HepG2 (cell line): ENCODE results near the gene SULT2B1. TPM values are rescaled to one million over a fixed set of nuclear protein-coding genes. Genes with fewer than 3 reads are reported as not detected.

Experiments
- ARID2 ChIP-seq: sonication (generic); formaldehyde crosslinking; IDR thresholded peaks from 2 replicates; pipeline ENCODE4 v1.8.1; 2022; ENCODE audit warnings: mild to moderate bottlenecking, missing genetic modification reagents, borderline replicate concordance
- BCL6 ChIP-seq: IDR thresholded peaks from 2 replicates; pipeline ENCODE4 v1.6.1; 2016; ENCODE audit warnings: missing genetic modification reagents, missing compliant biosample characterization
- CREB1 ChIP-seq, 2 experiments: fragments of 450-650 bp in 1 of 2; IDR thresholded peaks; 2 replicates each; pipeline ENCODE4 v1.6.1; 2016 to 2017; ENCODE audit warnings: control low read depth in 1 of 2, mild to moderate bottlenecking in 1 of 2, missing compliant biosample characterization in 1 of 2, missing genetic modification characterization in 1 of 2
- ELF3 ChIP-seq: IDR thresholded peaks from 2 replicates; pipeline ENCODE4 v1.6.1; 2016; ENCODE audit warnings: missing genetic modification reagents, missing compliant biosample characterization
- GABPA ChIP-seq, 2 experiments: IDR thresholded peaks; 2 replicates each; pipeline ENCODE4 v1.6.1; 2011 to 2016; ENCODE audit warnings: low read depth in 2 of 2, low read length in 1 of 2, missing biosample characterization in 1 of 2, missing genetic modification characterization in 1 of 2
- HOMEZ ChIP-seq: IDR thresholded peaks from 2 replicates; pipeline ENCODE4 v1.6.1; 2016; ENCODE audit warnings: low read depth
- ONECUT2 ChIP-seq: sonication (generic); formaldehyde crosslinking; IDR thresholded peaks from 2 replicates; pipeline ENCODE4 v1.4.0; 2020; ENCODE audit warnings: missing genetic modification reagents
- RFX1 ChIP-seq: fragments of 450-650 bp; IDR thresholded peaks from 2 replicates; pipeline ENCODE4 v1.6.1; 2017
- RNF2 ChIP-seq: fragments of 450-650 bp; conservative IDR thresholded peaks from 2 replicates; pipeline ENCODE4 v1.6.1; 2016; ENCODE audit warnings: low read depth
- SATB2 ChIP-seq: sonication (generic); formaldehyde crosslinking; IDR thresholded peaks from 2 replicates; pipeline ENCODE4 v1.5.0; 2020; ENCODE audit warnings: missing genetic modification reagents
- SETDB1 ChIP-seq: sonication (generic); formaldehyde crosslinking; IDR thresholded peaks from 2 replicates; pipeline ENCODE4 v1.5.1; 2020; ENCODE audit warnings: missing genetic modification reagents, mild to moderate bottlenecking, borderline replicate concordance
- TBL1XR1 ChIP-seq: fragments of 150-350 bp; IDR thresholded peaks from 2 replicates; pipeline ENCODE4 v1.6.1; 2014; ENCODE audit warnings: borderline replicate concordance, low read length; ENCODE audit not compliant: partially characterized antibody
- TBX3 ChIP-seq: fragments of 450-650 bp; IDR thresholded peaks from 2 replicates; pipeline ENCODE4 v1.6.1; 2017; ENCODE audit warnings: antibody characterized with exemption, mild to moderate bottlenecking, inconsistent platforms, borderline replicate concordance
- TERF1 ChIP-seq: sonication (generic); formaldehyde crosslinking; IDR thresholded peaks from 2 replicates; pipeline ENCODE4 v1.8.0; 2022; ENCODE audit warnings: mild to moderate bottlenecking, missing genetic modification reagents, moderate library complexity
- THAP8 ChIP-seq: sonication (generic); formaldehyde crosslinking; IDR thresholded peaks from 2 replicates; pipeline ENCODE4 v1.5.1; 2020; ENCODE audit warnings: missing genetic modification reagents, mild to moderate bottlenecking, borderline replicate concordance
- ZBTB43 ChIP-seq: sonication (generic); formaldehyde crosslinking; conservative IDR thresholded peaks from 2 replicates; pipeline ENCODE4 v1.4.0; 2020; ENCODE audit warnings: missing genetic modification reagents
- ZNF10 ChIP-seq: sonication (generic); formaldehyde crosslinking; IDR thresholded peaks from 2 replicates; pipeline ENCODE4 v1.4.0; 2020; ENCODE audit warnings: mild to moderate bottlenecking, low read depth, missing genetic modification reagents, borderline replicate concordance
- ZNF160 ChIP-seq: sonication (generic); formaldehyde crosslinking; IDR thresholded peaks from 2 replicates; pipeline ENCODE4 v1.8.0; 2022; ENCODE audit warnings: mild to moderate bottlenecking, inconsistent platforms, missing genetic modification reagents
- ZNF17 ChIP-seq: sonication (generic); formaldehyde crosslinking; IDR thresholded peaks from 2 replicates; pipeline ENCODE4 v1.5.0; 2020; ENCODE audit warnings: mild to moderate bottlenecking, missing genetic modification reagents
- ZNF232 ChIP-seq: sonication (generic); formaldehyde crosslinking; IDR thresholded peaks from 2 replicates; pipeline ENCODE4 v1.4.0; 2020; ENCODE audit warnings: missing genetic modification reagents, borderline replicate concordance
- ZNF264 ChIP-seq: sonication (generic); formaldehyde crosslinking; IDR thresholded peaks from 2 replicates; pipeline ENCODE4 v1.4.0; 2020; ENCODE audit warnings: missing genetic modification reagents
- ZNF496 ChIP-seq: sonication (generic); formaldehyde crosslinking; IDR thresholded peaks from 2 replicates; pipeline ENCODE4 v1.8.1; 2023; ENCODE audit warnings: mild to moderate bottlenecking, moderate library complexity, missing genetic modification reagents; ENCODE audit not compliant: insufficient replicate concordance
- ZNF510 ChIP-seq: sonication (generic); formaldehyde crosslinking; IDR thresholded peaks from 2 replicates; pipeline ENCODE4 v1.4.0; 2020; ENCODE audit warnings: low read depth, mild to moderate bottlenecking, missing genetic modification reagents
- ZNF556 ChIP-seq: sonication (generic); formaldehyde crosslinking; IDR thresholded peaks from 2 replicates; pipeline ENCODE4 v1.4.0; 2020; ENCODE audit warnings: mild to moderate bottlenecking, missing genetic modification reagents, borderline replicate concordance
- ZNF713 ChIP-seq: sonication (generic); formaldehyde crosslinking; IDR thresholded peaks from 2 replicates; pipeline ENCODE4 v1.4.0; 2020; ENCODE audit warnings: mild to moderate bottlenecking, missing genetic modification reagents
- ZNF790 ChIP-seq: sonication (generic); formaldehyde crosslinking; IDR thresholded peaks from 2 replicates; pipeline ENCODE4 v1.8.0; 2022; ENCODE audit warnings: missing genetic modification reagents, mild to moderate bottlenecking, borderline replicate concordance
- polyA plus RNA-seq, 8 experiments: library from polyadenylated mRNA; depleted of rRNA in 3 of 8; stranded (reverse) in 7 of 8; unstranded in 1 of 8; fragments of >200 nt; fragmentation: Illumina TruSeq in 4 of 8; extraction: Trizol in 4 of 8; gene quantifications; 2 replicates each; pipeline versions ENCODE4 v1.2.1 to v1.2.3, GENCODE V29; 2011 to 2016; ENCODE audit warnings: low read depth in 4 of 8, missing spikeins in 1 of 8, mixed read lengths in 1 of 8; ENCODE audit not compliant: insufficient read depth in 1 of 8
- total RNA-seq, 5 experiments: library from RNA; depleted of rRNA; stranded (reverse); fragments of >200 nt; fragmentation: Illumina TruSeq; extraction: Trizol; gene quantifications; 2 replicates each; pipeline ENCODE4 v1.2.3, GENCODE V29; 2016; ENCODE audit warnings: low read depth in 1 of 5

Gene SULT2B1
- total and polyA plus RNA-seq, 2 of the 13 experiments (the other 11 are each of a cell fraction or from before 2014, with no cell fraction given) = 0.13 TPM; not detected in 1

- peak; percentile 35; the same call in 1 of the 2 replicates for TF ChIP-seq SETDB1 (CRISPR knock-in tag)
- TF ChIP-seq BCL6 = peak; percentile 79
- 0 out of 2 replicates have a peak, but pooled peaks have one; percentile 62 for TF ChIP-seq ZBTB43 (CRISPR knock-in tag)
- TF ChIP-seq HOMEZ (CRISPR knock-in tag) = no peak
- no peak for TF ChIP-seq RFX1
- TF ChIP-seq ZNF510 (CRISPR knock-in tag) = 0 out of 2 replicates have a peak, but pooled peaks have one; percentile 49
- TF ChIP-seq THAP8 (CRISPR knock-in tag) = no peak
- no peak for TF ChIP-seq GABPA (IDR thresholded peaks at IDR 0.05; ENCODE audit: low read depth, low read length)
- peak; percentile 49 for TF ChIP-seq GABPA (CRISPR knock-in tag; IDR thresholded peaks at IDR 0.05; ENCODE audit: low read depth)
- no peak for TF ChIP-seq TERF1 (CRISPR knock-in tag)
- no peak for TF ChIP-seq ZNF17
- TF ChIP-seq ZNF10 (CRISPR knock-in tag) = no peak
- TF ChIP-seq RNF2 = 0 out of 2 replicates have a peak, but pooled peaks have one; percentile 30
- TF ChIP-seq TBX3 = peak; percentile 86; the same call in 1 of the 2 replicates
- no peak for TF ChIP-seq ARID2 (CRISPR knock-in tag)
- peak; percentile 91 for TF ChIP-seq ELF3 (CRISPR knock-in tag)
- TF ChIP-seq ZNF496 = no peak
- peak; percentile 85; the same call in 1 of the 2 replicates for TF ChIP-seq ZNF160 (CRISPR knock-in tag)
- TF ChIP-seq ZNF713 (CRISPR knock-in tag) = no peak
- peak; percentile 55; the same call in 1 of the 2 replicates for TF ChIP-seq ONECUT2 (CRISPR knock-in tag)
- TF ChIP-seq ZNF790 (CRISPR knock-in tag) = no peak
- peak; percentile 63; the same call in 1 of the 2 replicates for TF ChIP-seq ZNF232
- no peak for TF ChIP-seq SATB2 (CRISPR knock-in tag)
- TF ChIP-seq CREB1 (IDR thresholded peaks at IDR 0.05) = no peak
- peak; percentile 78 for TF ChIP-seq CREB1 (CRISPR knock-in tag; IDR thresholded peaks at IDR 0.05)
- peak; percentile 88 for TF ChIP-seq ZNF264 (CRISPR knock-in tag)
- peak; percentile 40 for TF ChIP-seq TBL1XR1
- peak; percentile 89 for TF ChIP-seq ZNF556 (CRISPR knock-in tag)
Observed at GRCh38 chr19:48558018-48558684, 6.2 kb downstream of the SULT2B1 start (continued).
